Right cardiac atrium (tissue), 5 donors: ENCODE measurements around the gene MYL6. TPM values are rescaled to one million over a fixed set of nuclear protein-coding genes. Genes with fewer than 3 reads are reported as not detected.

Source experiments
- ATAC-seq, 2 donors: fragments of 200-7000 bp; cut with Tn5 transposase; one replicate each; pipeline versions ENCODE4 v1.8.0 to v1.9.1; 2020; ENCODE audit warnings: moderate library complexity in 2 of 2, mild to moderate bottlenecking in 1 of 2
- DNase-seq, 3 donors: peaks; one replicate each; pipeline ENCODE4 v3.0.0-alpha.2; 2020
- H3K27ac ChIP-seq: one replicate; pipeline ENCODE4 v1.5.1; 2013; ENCODE audit warnings: mild to moderate bottlenecking, low read length, control low read depth, moderate library complexity
- H3K27me3 ChIP-seq: one replicate; pipeline ENCODE4 v1.6.1; 2013; ENCODE audit not compliant: control insufficient read depth, insufficient read depth
- H3K4me1 ChIP-seq: one replicate; pipeline ENCODE4 v1.6.1; 2013; ENCODE audit warnings: low read length; ENCODE audit not compliant: control insufficient read depth, insufficient read depth
- H3K4me3 ChIP-seq: one replicate; pipeline ENCODE4 v1.5.1; 2013; ENCODE audit warnings: low read length, control low read depth
- H3K9me3 ChIP-seq: one replicate; pipeline ENCODE4 v1.6.1; 2013; ENCODE audit warnings: low read length; ENCODE audit not compliant: control insufficient read depth
- WGBS: extraction: QIAGEN DNeasy Blood & Tissue Kit; methylation state at CpG from one replicate; pipeline ENCODE4 v1.1.7; 2013; 5-methylcytosine and 5-hydroxymethylcytosine counted together
- intact Hi-C, 4 donors: fragments of 100-400 bp; cut with DNase I; formaldehyde crosslinking; loops; one replicate each; pipeline versions ENCODE4 v1.11.0 to v1.14.0; 2022 to 2023
- polyA plus RNA-seq: library from polyadenylated mRNA; stranded (reverse); fragments of 200-250 nt; gene quantifications from one replicate; pipeline ENCODE4 v1.2.3, GENCODE V29; 2013
- total RNA-seq, 4 donors: library from RNA; stranded (reverse); fragmentation: NEBNext Ultra II Directional; extraction: Animal tissue kit (Norgen Biotek cat#: 25700); gene quantifications; one replicate each; pipeline ENCODE4 v1.2.1, GENCODE V29; 2021
- donor health status: healthy with polysubstance abuse.
- donor health status: DM: no; HTN: yes; CAD: no.
- donor health status: DM: no; HTN: no; CAD: no.
- donor health status: DM: no; HTN: yes; CAD: no; lungs with severe emphysema.
- donor health status: DM: yes; HTN: yes; CAD: no.

Gene MYL6
- total and polyA plus RNA-seq, 5 donors: 592 to 1,178 (median 868) TPM

DNA sequence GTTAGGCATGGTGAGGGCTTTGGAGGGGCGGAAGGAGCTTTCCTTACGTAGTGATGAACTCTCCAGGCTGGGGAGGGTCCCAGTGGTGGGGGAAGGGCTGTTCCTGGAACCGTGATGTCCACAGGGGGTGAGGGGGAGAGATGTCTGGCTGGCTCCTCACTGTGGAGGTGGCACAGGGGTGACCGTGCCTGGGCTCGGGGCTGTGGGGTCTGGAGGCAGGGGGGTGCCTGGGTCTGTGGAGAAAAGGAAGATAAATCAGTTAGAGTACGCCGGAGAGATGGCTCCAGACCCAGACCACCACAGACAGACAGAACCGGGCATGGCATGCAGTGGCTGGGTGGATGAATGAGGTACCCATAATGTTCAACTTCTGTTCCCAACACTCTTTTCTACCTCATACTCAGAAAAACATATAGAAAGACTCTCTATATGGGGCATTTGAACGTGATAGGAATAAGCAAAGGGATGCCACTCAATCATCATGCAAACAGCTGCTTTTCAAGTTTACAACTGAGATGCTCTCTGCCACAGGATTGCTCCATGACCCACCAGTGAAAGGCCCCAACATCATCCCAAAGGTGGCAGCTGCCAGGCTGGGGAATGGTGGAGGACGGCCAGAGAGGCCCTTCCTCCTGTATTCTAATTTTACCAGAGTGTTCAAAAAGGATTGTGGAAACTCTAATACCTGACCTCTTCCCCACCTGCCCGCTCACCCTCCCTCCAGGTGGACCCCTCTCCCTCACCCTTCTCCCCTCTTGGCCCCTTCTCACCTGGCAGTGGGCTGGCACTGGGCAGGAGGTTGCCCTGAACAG is 5.6 kb downstream of the MYL6 start:
- ATAC-seq: no peak
- no peaks in the 10 kb centered on the region for H3K9me3 ChIP-seq
- no peaks in the 10 kb centered on the region for H3K27me3 ChIP-seq
- H3K27ac ChIP-seq: no peak overlapping the region
- intact Hi-C loops: loop anchor here in 1 of 4 donors (5.0 kb wide), 1 partner anchor 41 kb away; no protein-coding TSS in a partner anchor
- peak in 1 of 3 donors; percentile 65 for DNase-seq
- peaks cover 4% of the 10 kb centered on the region for H3K4me1 ChIP-seq
- no peak overlapping the region for H3K4me3 ChIP-seq
- 59% methylated on average over 11 of the region's 11 CpGs for WGBS

DNA sequence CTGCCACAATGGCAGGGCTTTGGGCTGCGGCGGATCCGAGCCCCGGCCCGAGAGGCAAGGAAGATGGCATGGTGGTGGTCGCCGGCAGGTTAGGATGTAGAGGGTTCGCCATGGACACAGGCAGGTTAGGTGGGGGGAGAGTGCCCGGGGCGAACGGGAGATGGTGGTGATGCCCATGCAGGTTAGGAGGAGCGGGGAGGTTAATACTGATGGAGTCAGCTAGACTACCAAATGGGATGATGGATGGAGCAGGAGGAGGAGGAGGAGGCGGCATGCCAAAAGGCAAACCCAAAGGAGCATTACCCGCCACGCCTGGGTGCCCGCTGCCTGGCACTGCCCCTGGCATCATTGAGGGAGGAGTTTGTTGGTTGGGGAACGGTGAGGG is 6.2 kb downstream of the MYL6 start:
- Histone ChIP-seq H3K27ac (no peak overlapping the region), H3K4me3 (no peak overlapping the region), H3K4me1 (peaks cover 4% of the 10 kb centered on the region), H3K27me3 (no peaks in the 10 kb centered on the region), H3K9me3 (no peaks in the 10 kb centered on the region)
- ATAC-seq (peak; percentile 1 to 7), DNase-seq (no peak)
- 90% methylated on average over 17 of the region's 17 CpGs for WGBS
- intact Hi-C loops: loop anchor here in 1 of 4 donors (5.0 kb wide), 1 partner anchor 42 kb away; no protein-coding TSS in a partner anchor

DNA sequence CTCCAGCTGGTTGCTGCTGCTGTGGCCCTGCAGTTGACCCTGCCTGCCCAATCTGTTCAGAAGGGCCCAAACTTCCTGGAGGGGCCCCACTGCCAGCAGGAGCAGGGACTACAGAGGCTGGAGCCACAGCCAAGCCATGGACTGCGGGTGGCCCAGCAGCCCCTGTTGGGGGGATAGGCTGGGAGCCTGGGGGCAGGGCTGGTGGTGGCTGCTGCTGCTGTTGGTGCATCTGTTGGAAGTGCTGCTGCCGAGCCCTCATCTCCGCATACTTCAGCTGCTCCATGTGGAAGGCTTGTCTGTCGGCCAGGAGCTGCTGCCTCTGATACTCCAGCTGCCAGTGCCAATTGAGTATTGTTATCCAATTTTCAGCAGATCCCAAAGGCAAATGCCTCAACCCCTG is 7.2 kb downstream of the MYL6 start:
- Histone ChIP-seq H3K27ac (no peak overlapping the region), H3K9me3 (no peaks in the 10 kb centered on the region), H3K27me3 (no peaks in the 10 kb centered on the region), H3K4me3 (no peak overlapping the region), H3K4me1 (peaks cover 4% of the 10 kb centered on the region)
- intact Hi-C loops: no loop called here
- peak in 1 of 3 donors; percentile 61 for DNase-seq
- ATAC-seq: peak; percentile 1 to 2
- 38% methylated on average over 4 of the region's 4 CpGs for WGBS

DNA sequence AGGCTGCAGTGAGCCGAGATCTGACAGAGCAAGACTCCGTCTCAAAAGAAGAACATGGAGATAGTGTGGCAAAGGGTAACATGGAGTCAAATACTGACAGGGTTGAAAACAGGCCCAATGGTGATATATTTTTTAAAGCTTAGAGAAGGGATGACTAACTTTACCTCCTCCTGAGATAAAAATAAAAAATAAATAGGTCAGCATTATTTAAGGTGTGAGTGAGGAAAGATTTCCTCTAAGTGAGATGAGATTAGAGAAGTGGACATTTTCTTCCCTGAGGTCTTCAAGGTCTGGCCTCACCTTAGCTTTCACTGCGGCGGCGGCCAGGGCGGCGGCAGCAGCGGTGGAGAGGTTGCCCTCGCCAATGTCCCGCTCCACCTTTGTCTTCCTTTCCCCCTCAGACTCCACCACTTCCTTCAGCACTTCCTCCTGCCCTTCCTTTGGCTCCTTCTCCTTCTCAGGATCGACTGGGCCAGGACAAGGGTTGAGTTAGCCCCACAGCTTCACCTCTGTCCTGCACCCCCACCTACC is 11.1 kb downstream of the MYL6 start:
- H3K9me3 ChIP-seq: no peaks in the 10 kb centered on the region
- H3K4me1 ChIP-seq: no peaks in the 10 kb centered on the region
- H3K27ac ChIP-seq: no peak overlapping the region
- no peak for ATAC-seq
- DNase-seq: no peak
- no peak overlapping the region for H3K4me3 ChIP-seq
- WGBS: 88% methylated on average over 11 of the region's 11 CpGs
- intact Hi-C loops: no loop called here
- H3K27me3 ChIP-seq: no peaks in the 10 kb centered on the region

DNA sequence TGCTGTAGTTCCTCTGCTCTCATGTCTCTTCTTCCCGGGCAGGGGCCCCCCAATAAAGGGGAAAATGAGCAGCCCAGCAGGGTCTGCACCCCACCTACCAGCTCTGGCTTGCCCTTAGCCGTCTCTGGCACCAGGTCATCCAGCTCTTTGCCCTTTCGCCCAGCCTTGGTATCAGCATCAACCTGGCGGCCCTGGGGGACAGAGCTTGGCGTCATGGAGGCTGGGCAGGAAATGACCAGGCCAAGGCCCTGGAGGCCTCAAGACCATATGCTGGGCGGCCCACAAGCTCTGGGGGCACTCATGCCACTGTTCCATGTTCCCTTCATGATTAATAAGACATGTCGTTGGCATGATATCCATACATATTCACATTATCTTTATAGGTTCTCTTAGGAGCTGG is 14.7 kb downstream of the MYL6 start:
- Histone ChIP-seq H3K27ac (no peak overlapping the region), H3K4me1 (no peaks in the 10 kb centered on the region), H3K9me3 (no peaks in the 10 kb centered on the region), H3K27me3 (no peaks in the 10 kb centered on the region), H3K4me3 (no peak overlapping the region)
- DNase-seq (no peak), ATAC-seq (peak in 1 of 2 donors; percentile 19)
- WGBS: 81% methylated on average over 7 of the region's 7 CpGs
- intact Hi-C loops: no loop called here

DNA sequence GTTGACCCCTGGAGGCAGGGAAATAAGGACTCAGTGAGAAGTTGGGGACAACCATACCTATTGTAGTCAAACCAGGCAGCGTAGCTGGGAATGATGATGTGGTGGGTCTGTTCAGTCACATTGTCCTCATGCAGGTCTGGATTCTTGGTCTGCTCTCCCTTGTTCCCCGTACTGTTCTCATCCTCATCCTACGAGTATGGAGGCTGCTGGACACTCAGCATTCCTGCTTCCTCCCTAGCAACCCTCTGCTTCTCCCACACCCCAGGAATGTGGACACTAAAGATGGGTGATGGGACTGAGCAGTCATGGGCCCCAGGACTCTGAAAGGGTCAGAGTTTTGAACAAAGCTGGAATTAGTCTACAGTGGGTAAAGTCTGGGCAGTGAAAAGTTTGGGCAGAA is 20.2 kb downstream of the MYL6 start:
- H3K27ac ChIP-seq: no peak overlapping the region
- no peak overlapping the region for H3K4me3 ChIP-seq
- intact Hi-C loops: no loop called here
- no peaks in the 10 kb centered on the region for H3K4me1 ChIP-seq
- ATAC-seq: no peak
- H3K9me3 ChIP-seq: no peaks in the 10 kb centered on the region
- 87% methylated on average over 3 of the region's 3 CpGs for WGBS
- DNase-seq: no peak
- no peaks in the 10 kb centered on the region for H3K27me3 ChIP-seq

DNA sequence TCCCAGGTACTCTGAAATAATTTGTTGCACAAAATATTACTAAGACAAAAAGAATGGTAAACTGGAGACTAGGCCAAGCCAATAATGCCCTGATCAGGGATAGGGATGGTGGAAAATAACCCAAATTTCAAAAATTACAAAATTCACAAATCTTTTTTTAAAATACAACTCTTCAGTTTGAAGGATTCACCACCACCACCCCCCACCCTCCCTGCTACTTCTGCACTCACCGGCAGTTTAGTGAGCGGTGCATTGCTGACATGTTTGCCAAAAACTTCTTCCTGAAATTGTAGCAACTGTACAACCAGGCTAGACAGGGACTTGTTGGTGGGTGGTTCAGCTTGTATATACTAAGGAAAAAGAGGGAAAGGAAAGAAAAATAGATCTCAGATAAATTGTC is 28.8 kb downstream of the MYL6 start:
- intact Hi-C loops: loop anchor here in 2 of 4 donors (5.0 to 10.0 kb wide), 2 partner anchors 62 to 65 kb away; partner anchors contain the start of gene ESYT1 (in 1 of the 2)
- H3K27ac ChIP-seq: no peak overlapping the region

DNA sequence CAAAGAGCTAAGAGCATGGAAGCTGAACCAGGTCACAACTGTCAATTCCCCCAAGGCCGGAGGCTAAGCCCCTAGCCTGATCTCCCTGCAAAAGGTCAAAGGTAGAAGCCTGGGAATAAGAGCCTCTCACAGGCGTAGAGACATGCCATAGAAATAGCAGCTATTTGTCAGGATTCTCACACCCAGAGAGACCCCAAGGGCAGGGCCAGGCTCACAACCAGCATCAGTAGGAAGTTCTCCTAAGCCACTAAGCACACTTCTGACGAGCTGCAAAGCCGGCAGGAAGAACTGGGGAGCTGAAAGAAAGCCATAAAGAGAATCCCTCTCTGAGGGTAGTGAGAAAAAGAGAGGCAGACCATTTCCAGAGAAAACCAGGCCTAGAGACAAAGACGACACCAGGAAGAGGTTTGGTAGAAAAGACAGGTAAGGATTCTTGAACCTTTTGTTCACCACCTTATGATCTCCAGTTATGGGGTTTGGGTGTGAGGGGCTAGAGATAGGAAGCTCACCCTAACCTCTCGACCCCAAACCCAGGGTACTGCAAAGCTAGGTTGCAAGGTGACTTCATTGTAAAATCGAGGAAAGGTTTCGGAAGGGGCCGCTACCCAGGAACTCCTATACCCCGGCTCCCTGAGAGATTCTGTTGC is 30.1 kb downstream of the MYL6 start:
- ATAC-seq (no peak), DNase-seq (no peak)
- WGBS: 12% methylated on average over 10 of the region's 10 CpGs
- Histone ChIP-seq H3K27ac (peak overlapping the region; percentile 73), H3K4me1 (peaks cover 9% of the 10 kb centered on the region), H3K27me3 (no peaks in the 10 kb centered on the region), H3K4me3 (peak overlapping the region; percentile 100), H3K9me3 (no peaks in the 10 kb centered on the region)
- intact Hi-C loops: loop anchor here (2.0 to 10.0 kb wide), 3 partner anchors 63 to 69 kb away; partner anchors contain the start of genes ZC3H10 (in 2 of the 4) and ESYT1 (in 1 of the 4)

More for the DNA sequence above, 28.8 kb downstream of the MYL6 start:
- 33% methylated on average over 2 of the region's 2 CpGs for WGBS
- H3K4me3 ChIP-seq: no peak overlapping the region
- H3K9me3 ChIP-seq: no peaks in the 10 kb centered on the region
- H3K4me1 ChIP-seq: peaks cover 9% of the 10 kb centered on the region
- no peaks in the 10 kb centered on the region for H3K27me3 ChIP-seq
- ATAC-seq: no peak
- DNase-seq: no peak

DNA sequence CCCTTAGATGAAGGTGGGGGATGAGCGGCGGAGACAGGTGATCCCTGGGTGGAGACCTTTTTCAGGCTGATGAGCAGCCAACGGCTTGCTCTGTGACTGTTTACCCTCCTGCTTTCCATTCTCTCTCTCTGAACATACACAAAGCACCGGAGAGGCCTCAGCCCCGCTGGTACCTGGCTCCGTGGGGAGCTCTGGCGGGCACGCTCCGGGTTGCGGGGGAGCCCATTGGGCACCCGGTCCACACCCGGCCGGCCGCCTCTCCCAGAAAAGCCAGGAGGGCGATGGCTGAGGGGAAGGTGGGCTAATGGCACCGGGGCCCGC is 30.6 kb downstream of the MYL6 start:
- Histone ChIP-seq H3K27me3 (no peaks in the 10 kb centered on the region), H3K27ac (peak overlapping the region; percentile 73), H3K4me3 (peak overlapping the region; percentile 100), H3K4me1 (peaks cover 9% of the 10 kb centered on the region), H3K9me3 (no peaks in the 10 kb centered on the region)
- intact Hi-C loops: loop anchor here (2.0 to 10.0 kb wide), 3 partner anchors 64 to 70 kb away; partner anchors contain the start of genes ZC3H10 (in 2 of the 4) and ESYT1 (in 1 of the 4)
- DNase-seq: no peak
- peak; percentile 1 to 4 for ATAC-seq
- 4% methylated on average over 17 of the region's 17 CpGs for WGBS

DNA sequence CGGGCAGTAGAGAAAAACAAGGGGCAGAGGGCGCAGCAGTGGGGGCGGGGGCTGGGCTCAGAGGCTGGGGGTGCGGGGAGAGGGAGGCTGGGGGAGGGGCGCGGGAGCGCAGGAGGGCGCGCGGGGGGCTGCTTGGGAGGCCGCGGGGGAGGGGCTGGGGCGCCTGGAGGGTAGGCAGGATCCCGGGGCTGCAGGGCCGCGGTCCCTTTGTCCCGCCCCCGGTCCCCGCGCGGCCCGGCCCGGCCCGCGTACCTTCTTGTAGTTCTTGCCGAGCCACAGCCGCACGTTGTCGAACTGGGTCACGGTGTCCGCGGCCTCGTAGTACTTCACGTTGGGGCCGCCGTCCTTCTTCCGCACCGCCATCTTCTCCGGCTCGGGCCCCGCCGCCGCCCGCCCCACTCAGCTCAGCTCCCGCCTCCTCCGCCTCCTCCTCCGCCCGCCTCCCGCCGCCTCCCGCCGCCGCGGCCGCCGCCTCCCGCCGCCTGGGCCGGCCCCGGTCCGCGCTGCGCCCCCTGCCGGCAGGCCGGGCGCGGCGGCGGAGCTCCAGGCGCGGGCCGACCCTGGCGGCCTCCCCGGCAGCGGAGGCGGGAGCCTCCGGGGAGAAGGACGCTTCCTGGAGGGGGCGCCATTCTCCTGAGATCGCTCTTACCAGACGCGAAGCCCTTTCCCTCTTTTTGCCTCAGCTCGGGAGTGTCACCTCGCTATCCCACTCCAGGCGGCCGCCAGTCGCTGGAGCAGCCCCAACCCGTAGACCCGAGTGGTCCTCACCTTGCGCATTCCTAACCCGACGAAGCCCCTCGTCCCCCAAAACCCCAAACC is 31.1 kb downstream of the MYL6 start, which contains the start of gene SMARCC2:
Gene SMARCC2, minus strand, starts transcription at position 385 of the 819 bp plus-strand sequence. Its CDS starts 22 bp downstream, at position 363.
- ATAC-seq (peak; percentile 89 to 90), DNase-seq (peak; percentile 92 to 96 (median 95))
- Histone ChIP-seq H3K4me3 (peak within 1 kb of the TSS; percentile 100), H3K27me3 (no peaks in the 10 kb centered on the region), H3K4me1 (peaks cover 9% of the 10 kb centered on the region), H3K9me3 (no peaks in the 10 kb centered on the region), H3K27ac (peak within 1 kb of the TSS; percentile 97)
- WGBS: under 1% methylated on average over 92 of the region's 93 CpGs
- intact Hi-C loops: loop anchor here (2.0 to 10.0 kb wide), 3 partner anchors 65 to 71 kb away; partner anchors contain the start of genes ZC3H10 (in 2 of the 4) and ESYT1 (in 1 of the 4)
